Stomach smooth muscle (tissue), 2 donors: ENCODE measurements around the gene EVI2B.
"Not testable (repeated sequence)": the region's sequence is repeated elsewhere in the genome, so short reads cannot be mapped to it uniquely, and the experiment has no call there.

Experiments
- H3K27ac ChIP-seq: one replicate; pipeline ENCODE4 v1.7.0; 2013; ENCODE audit warnings: mild to moderate bottlenecking, low read length, inconsistent platforms
- H3K27me3 ChIP-seq, 2 donors: one replicate each; pipeline ENCODE4 v1.7.0; 2013; ENCODE audit warnings: low read length in 2 of 2; ENCODE audit not compliant: insufficient read depth in 2 of 2, control insufficient read depth in 1 of 2
- H3K36me3 ChIP-seq, 2 donors: one replicate each; pipeline ENCODE4 v1.7.0; 2013; ENCODE audit warnings: low read length in 2 of 2; ENCODE audit not compliant: control insufficient read depth in 2 of 2, insufficient read depth in 2 of 2
- H3K4me1 ChIP-seq: one replicate; pipeline ENCODE4 v1.7.0; 2013; ENCODE audit warnings: low read length; ENCODE audit not compliant: control insufficient read depth, insufficient read depth
- H3K4me3 ChIP-seq, 2 donors: one replicate each; pipeline ENCODE4 v1.7.0; 2013; ENCODE audit warnings: low read length in 2 of 2
- H3K9ac ChIP-seq, 2 donors: one replicate each; pipeline ENCODE4 v1.7.0; 2013; ENCODE audit warnings: low read length in 2 of 2, mild to moderate bottlenecking in 1 of 2
- H3K9me3 ChIP-seq, 2 donors: one replicate each; pipeline ENCODE4 v1.7.0; 2013; ENCODE audit warnings: low read length in 2 of 2; ENCODE audit not compliant: control insufficient read depth in 2 of 2
- donor health status: healthy.
- donor health status: Pancreatic carcinoma.

Gene EVI2B, protein sequence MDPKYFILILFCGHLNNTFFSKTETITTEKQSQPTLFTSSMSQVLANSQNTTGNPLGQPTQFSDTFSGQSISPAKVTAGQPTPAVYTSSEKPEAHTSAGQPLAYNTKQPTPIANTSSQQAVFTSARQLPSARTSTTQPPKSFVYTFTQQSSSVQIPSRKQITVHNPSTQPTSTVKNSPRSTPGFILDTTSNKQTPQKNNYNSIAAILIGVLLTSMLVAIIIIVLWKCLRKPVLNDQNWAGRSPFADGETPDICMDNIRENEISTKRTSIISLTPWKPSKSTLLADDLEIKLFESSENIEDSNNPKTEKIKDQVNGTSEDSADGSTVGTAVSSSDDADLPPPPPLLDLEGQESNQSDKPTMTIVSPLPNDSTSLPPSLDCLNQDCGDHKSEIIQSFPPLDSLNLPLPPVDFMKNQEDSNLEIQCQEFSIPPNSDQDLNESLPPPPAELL

DNA sequence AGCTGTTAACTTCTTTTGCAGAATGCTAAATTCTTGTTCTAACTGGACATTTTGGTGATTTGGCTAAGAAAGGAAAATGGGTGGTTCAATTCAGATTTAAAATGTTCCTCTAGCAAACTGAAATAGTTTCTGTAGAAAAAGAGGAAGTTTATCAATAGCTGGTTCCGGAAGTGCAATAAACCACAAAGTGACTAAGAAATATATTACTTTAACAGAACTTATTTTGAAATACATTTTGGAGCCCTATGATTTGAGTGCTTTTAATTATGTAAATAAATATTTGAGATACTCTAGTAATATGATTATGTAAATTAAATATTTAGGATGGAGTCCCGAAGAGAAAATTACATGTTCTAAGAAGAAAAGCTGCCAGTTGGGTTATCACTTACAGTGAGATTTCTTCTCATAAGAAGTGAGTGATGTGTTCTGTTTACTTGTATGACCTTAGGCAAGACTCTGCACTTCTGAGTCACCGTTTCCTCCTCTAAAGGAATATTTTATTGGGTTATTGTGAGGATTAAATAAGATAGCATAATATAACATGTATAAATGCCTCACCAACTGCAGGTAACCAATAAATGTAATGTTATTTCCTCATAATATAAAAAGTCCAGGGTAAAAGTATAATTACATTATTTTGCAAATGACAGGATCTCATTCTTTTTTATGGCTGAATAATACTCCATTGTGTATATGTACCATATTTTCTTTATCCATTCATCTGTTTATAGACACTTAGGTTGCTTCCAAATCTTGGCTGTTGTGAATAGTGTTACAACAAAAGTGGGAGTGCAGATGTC lies at the start of gene EVI2B:
TSS of gene EVI2B (minus strand) at position 73 of the 800 bp plus-strand sequence. CDS start 8,445 bp downstream, outside the sequence.
- Histone ChIP-seq H3K36me3 (no peaks in the 10 kb centered on the region), H3K4me1 (no peaks in the 10 kb centered on the region), H3K27ac (no peak within 1 kb of the TSS), H3K9me3 (no peaks in the 10 kb centered on the region), H3K9ac (no peak within 1 kb of the TSS), H3K4me3 (no peak within 1 kb of the TSS), H3K27me3 (no peaks in the 10 kb centered on the region)

DNA sequence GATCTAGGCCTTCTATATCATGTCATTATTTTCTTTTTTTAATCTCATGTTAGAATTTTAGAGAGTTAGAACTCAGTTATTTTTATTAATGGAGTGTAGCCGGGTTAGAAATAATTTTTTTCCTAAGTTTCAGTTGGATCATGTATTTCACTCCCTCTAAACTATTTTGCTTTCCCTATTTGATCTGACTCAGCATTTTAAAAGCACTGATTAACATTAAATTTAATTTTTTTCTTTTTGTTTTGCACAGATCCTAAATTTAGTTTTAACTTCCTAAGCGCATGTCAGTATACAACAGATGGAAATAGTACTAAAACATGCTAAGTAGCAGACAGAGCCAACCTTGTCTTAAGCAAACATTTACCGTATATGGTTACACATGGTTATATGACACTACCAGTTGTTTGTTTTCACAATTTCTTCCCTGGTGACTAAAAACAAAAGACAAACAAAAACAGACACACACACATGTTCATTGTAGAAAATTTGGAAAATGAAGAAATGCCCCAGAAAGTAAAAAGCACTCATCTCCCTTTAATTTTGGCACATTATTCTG lies 44.1 kb upstream of the EVI2B start:
- peaks cover 12 to 24% of the 10 kb centered on the region in 2 donors for H3K36me3 ChIP-seq

DNA sequence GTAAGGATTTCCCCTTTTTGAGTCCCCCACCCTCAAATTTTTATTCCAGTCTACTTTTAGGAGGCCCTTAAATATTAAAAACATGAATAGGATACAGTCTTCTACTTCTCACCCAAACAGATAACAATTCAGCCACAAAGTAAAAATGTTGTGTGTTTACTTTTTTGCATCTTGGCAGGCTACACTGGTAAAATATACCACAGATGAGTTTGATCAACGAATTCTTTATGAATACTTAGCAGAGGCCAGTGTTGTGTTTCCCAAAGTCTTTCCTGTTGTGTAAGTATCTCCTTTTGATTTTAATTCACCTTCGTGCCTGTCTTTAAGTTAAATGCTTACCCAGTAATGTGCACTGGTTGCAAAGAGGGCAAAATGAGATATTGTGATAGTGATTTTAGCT lies 43.2 kb upstream of the EVI2B start:
- H3K27me3 ChIP-seq = no peaks in the 10 kb centered on the region
- no peak overlapping the region for H3K27ac ChIP-seq
- H3K4me3 ChIP-seq = no peak overlapping the region
- no peaks in the 10 kb centered on the region for H3K9me3 ChIP-seq
- H3K9ac ChIP-seq = no peak overlapping the region
- H3K4me1 ChIP-seq = no peaks in the 10 kb centered on the region
- peaks cover 13 to 20% of the 10 kb centered on the region in 2 donors for H3K36me3 ChIP-seq

More for the DNA sequence above, 44.1 kb upstream of the EVI2B start:
- no peaks in the 10 kb centered on the region for H3K27me3 ChIP-seq
- no peak overlapping the region for H3K27ac ChIP-seq
- no peaks in the 10 kb centered on the region for H3K9me3 ChIP-seq
- H3K9ac ChIP-seq = no peak overlapping the region
- no peak overlapping the region for H3K4me3 ChIP-seq
- no peaks in the 10 kb centered on the region for H3K4me1 ChIP-seq

DNA sequence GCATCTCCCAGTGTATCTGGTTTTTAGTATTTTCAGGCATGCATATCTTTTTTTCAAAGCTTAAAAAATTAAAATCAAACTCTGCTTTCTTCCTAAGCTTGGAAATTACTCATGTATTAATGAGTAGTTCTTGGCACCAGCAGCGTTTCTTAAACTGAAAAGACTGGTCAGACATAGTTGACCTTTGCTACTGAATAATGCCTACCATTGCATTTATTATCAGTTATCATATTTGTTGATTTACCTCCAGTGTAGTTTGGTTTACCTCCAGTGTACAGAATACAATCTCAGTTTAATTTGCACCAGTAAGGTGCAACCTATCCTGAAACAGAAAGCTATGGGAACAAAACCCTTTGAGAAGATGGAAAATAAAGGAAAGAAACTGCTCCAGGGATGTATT lies 42.1 kb upstream of the EVI2B start:
- no peak overlapping the region for H3K27ac ChIP-seq
- no peaks in the 10 kb centered on the region for H3K27me3 ChIP-seq
- peaks cover 15 to 20% of the 10 kb centered on the region in 2 donors for H3K36me3 ChIP-seq
- H3K9me3 ChIP-seq = no peaks in the 10 kb centered on the region
- H3K4me3 ChIP-seq = no peak overlapping the region
- H3K4me1 ChIP-seq = no peaks in the 10 kb centered on the region
- no peak overlapping the region for H3K9ac ChIP-seq

DNA sequence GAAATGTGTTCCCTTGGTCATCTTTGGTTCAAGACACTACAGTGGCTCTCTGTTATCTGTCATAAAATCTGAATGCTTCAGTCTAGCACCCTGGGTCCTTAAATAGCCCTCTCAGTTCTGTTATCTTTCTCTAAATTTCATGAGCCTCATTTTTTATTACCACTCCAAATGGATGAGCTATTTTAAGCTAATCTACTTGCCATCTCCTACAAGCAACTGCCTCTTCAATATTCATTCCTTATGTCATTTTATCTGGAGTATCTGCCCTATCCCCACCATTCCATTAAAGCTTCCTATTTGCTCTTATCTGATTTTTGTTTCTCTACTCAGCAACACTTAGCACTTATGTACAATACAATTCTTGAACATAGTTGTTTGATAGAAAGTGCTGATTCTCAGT lies 35.6 kb upstream of the EVI2B start:
- no peaks in the 10 kb centered on the region for H3K9me3 ChIP-seq
- H3K27ac ChIP-seq = no peak overlapping the region
- no peak overlapping the region for H3K4me3 ChIP-seq
- H3K36me3 ChIP-seq = peaks cover 10 to 14% of the 10 kb centered on the region in 2 donors
- H3K9ac ChIP-seq = no peak overlapping the region
- no peaks in the 10 kb centered on the region for H3K27me3 ChIP-seq
- no peaks in the 10 kb centered on the region for H3K4me1 ChIP-seq

DNA sequence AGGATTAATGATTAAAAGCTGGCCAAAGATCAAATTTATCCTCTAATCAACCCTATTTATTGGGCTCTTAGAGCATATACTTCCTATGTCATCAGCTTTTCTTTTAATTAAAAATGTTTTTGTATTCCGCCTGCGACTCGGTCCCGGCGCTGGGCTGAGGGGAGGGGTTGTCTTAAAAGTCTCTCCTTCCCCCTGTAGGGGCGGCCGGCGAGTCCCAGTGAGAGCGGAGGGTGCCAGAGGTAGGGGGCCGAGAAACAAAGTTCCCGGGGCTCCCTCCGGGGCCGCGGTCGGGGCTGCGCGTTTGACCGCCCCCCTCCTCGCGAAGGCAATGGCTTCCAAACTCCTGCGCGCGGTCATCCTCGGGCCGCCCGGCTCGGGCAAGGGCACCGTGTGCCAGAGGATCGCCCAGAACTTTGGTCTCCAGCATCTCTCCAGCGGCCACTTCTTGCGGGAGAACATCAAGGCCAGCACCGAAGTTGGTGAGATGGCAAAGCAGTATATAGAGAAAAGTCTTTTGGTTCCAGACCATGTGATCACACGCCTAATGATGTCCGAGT lies 31.4 kb upstream of the EVI2B start:
- not testable (repeated sequence) for H3K4me1 ChIP-seq, H3K27ac ChIP-seq, H3K9me3 ChIP-seq, H3K27me3 ChIP-seq, H3K4me3 ChIP-seq, H3K9ac ChIP-seq
- peaks cover 9 to 20% of the 10 kb centered on the region in 2 donors for H3K36me3 ChIP-seq

DNA sequence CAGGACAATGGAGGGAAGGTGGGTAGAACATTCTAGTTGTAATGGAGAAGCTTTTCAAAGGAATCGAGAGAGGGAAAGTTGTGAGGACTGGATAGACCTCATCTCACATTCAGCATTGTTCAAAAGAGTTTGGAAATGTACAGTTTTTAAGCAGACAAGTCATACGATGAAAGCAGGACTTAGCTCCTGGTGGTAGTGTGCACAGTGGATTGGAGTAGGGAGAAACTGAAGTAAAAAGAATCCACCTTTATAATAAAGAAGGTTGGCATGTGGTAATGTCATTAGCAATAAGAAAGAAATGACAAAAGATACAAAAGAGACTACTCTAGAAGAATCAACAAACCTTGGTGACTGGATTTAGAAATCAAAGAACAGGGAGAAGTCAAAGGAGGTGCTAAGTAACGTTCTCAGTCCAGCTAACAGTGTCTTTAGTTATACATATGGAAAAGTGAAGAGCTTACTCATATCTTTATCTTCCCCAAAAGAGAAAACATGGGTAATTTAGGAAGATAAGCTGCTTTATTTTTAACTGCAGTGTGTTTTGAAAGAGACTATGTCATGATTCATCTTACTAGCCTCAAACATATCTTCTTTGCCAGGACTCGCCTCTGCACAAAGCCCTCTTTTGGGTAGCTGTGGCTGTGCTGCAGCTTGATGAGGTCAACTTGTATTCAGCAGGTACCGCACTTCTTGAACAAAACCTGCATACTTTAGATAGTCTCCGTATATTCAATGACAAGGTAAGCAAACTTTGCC lies 26.2 kb upstream of the EVI2B start:
- Histone ChIP-seq H3K9ac (no peak overlapping the region), H3K27me3 (no peaks in the 10 kb centered on the region)

DNA sequence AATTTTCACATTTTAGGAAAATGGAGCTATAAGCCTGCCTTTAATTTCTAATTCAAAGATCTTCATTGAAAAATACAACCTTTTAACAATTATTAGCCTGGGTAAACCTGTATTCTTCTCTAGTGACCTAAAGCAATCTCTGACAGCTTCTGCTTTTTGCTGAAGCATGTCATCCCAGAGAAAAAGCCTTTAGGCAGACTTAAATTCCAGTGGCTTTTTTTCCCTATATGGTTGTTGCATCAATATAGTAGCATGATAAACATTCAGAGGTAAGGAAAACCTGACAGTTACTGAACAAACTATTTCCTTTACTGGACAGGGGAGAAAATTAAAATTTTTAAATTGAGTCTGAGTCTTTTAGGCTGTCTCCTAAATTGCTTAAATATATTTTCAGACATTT lies 15.4 kb upstream of the EVI2B start:
- Histone ChIP-seq H3K27ac (no peak overlapping the region), H3K9ac (no peak overlapping the region), H3K4me3 (no peak overlapping the region), H3K4me1 (no peaks in the 10 kb centered on the region), H3K36me3 (peaks cover 5 to 9% of the 10 kb centered on the region in 2 donors), H3K27me3 (no peaks in the 10 kb centered on the region), H3K9me3 (no peaks in the 10 kb centered on the region)

More for the DNA sequence above, 26.2 kb upstream of the EVI2B start:
- Histone ChIP-seq H3K27ac (no peak overlapping the region), H3K9me3 (no peaks in the 10 kb centered on the region), H3K36me3 (peaks cover 10 to 15% of the 10 kb centered on the region in 2 donors), H3K4me1 (no peaks in the 10 kb centered on the region), H3K4me3 (no peak overlapping the region)

DNA sequence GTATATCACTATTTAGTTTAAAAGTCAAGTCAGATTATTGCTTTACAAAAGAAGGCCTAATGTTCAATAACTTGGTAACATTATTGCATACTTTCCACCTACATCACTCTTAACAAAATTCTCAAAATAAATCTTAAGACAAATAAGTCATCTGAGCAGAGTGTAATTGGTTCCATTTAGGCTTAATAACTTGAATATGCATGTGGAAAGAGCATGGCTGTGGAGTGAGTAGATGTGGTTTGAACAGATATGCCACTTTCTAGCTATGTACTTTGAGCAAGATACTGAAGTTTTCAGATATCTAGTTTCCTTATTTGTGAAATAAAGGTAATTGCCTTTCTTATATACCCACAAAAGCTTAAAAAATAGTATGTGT lies 14.3 kb upstream of the EVI2B start:
- Histone ChIP-seq H3K4me3 (no peak overlapping the region), H3K27ac (no peak overlapping the region), H3K27me3 (no peaks in the 10 kb centered on the region), H3K9ac (no peak overlapping the region), H3K36me3 (peaks cover 5 to 9% of the 10 kb centered on the region in 2 donors), H3K4me1 (no peaks in the 10 kb centered on the region), H3K9me3 (no peaks in the 10 kb centered on the region)

DNA sequence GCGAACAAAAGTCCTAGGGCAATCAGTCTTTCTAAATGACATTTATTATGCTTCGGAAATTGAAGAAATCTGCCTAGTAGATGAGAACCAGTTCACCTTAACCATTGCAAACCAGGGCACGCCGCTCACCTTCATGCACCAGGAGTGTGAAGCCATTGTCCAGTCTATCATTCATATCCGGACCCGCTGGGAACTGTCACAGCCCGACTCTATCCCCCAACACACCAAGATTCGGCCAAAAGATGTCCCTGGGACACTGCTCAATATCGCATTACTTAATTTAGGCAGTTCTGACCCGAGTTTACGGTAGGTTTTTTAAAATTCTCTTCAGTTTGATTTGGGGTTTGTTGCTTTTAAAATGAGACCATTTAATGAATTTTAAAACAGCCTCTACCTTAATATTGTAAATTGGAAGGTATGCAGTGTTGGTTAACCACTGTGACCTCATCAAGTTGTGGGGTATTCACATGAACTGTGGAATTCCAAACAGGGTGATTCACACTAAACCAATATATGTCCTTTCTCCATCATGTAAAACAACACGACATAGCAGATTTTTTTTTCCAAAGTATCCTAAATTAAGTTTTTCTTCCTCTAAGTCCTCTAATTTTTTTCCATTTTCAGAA lies 13.8 kb upstream of the EVI2B start:
- Histone ChIP-seq H3K4me1 (no peaks in the 10 kb centered on the region), H3K27ac (no peak overlapping the region), H3K4me3 (no peak overlapping the region), H3K9me3 (no peaks in the 10 kb centered on the region), H3K9ac (no peak overlapping the region), H3K27me3 (no peaks in the 10 kb centered on the region), H3K36me3 (peaks cover 5 to 9% of the 10 kb centered on the region in 2 donors)
